NCI-H187 (cell line): ENCODE results near the gene SMARCB1.

Experiments used
- DNase-seq, 2 experiments: peaks; one replicate each; lab custom pipeline; 2025; lab: John Stamatoyannopoulos, UW

Gene SMARCB1

DNA sequence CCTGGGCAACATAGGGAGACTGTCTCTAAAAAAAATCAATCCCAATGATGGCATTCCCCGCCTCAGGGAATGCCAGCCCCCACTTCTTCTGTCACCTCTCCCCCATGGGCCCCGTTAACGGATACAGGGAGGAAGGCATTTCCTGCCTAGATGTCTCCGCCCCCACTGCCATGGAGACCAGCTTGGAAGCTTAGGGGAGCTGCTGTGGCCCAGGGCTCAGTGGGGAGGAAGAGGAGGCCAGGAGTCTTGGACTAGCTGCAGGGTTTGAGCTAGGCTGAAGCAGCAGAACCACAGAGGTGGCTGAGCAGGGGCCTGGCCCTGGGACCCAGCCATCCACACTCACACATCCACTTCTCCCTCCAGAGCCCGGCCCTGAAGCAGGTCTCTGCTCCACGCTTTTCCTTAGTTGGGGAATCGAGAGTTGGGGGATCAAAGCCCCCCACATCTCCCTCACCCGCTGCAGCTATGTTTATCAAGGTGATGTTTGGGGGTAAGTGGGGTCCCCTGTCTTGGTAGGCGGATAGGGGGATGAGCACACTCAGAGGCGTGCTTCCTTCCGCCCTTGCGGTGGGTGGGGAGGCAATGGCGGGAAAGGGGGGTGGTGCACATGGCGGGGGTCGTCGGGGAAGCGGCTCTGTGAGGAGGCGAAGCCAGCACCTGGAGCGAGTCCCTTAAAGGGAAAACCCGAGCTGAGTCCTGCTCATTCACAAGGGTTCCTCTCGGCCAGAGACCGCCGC, 23.8 kb upstream of the SMARCB1 start, which contains the start of gene C22orf15:
Gene C22orf15 (plus strand): TSS at position 149 of the 737 bp plus-strand sequence. CDS start 317 bp downstream, at position 466.
- no peak for DNase-seq

- DNase-seq = no peak
Measured at GRCh38 chr22:23763579-23763945, 23.2 kb upstream of the SMARCB1 start.

GRCh38 chr22:23763954-23764353, 22.8 kb upstream of the SMARCB1 start:
- no peak for DNase-seq

GRCh38 chr22:23764899-23765881, 21.6 kb upstream of the SMARCB1 start:
- no peak for DNase-seq

- DNase-seq = no peak
Measured at GRCh38 chr22:23767303-23767672, 19.5 kb upstream of the SMARCB1 start.

- DNase-seq = peak; percentile 19 to 36
Measured at GRCh38 chr22:23767673-23768548, 18.9 kb upstream of the SMARCB1 start, which contains the start of gene CHCHD10. Gene CHCHD10 (minus strand): TSS chr22:23767972. CDS start chr22:23767874, 98 bp downstream.

GRCh38 chr22:23769321-23769965, 17.3 kb upstream of the SMARCB1 start:
- DNase-seq = no peak

DNA sequence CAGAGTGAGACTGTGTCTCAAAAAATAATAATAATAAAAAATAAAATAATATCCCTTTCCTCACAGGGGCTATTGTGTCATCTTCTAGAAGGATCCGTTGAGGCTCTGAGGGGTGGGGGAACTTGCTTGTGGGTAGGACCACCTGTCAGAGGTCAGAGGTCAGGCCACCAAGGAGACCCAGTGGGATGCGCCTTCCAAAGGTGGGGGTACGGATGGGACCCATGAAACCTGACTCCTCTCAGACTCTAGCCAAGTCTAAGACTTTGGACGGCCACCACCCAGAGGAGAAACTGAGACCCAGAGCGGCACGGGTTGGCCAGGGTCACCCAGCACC, 14.5 kb upstream of the SMARCB1 start:
- DNase-seq = no peak

DNA sequence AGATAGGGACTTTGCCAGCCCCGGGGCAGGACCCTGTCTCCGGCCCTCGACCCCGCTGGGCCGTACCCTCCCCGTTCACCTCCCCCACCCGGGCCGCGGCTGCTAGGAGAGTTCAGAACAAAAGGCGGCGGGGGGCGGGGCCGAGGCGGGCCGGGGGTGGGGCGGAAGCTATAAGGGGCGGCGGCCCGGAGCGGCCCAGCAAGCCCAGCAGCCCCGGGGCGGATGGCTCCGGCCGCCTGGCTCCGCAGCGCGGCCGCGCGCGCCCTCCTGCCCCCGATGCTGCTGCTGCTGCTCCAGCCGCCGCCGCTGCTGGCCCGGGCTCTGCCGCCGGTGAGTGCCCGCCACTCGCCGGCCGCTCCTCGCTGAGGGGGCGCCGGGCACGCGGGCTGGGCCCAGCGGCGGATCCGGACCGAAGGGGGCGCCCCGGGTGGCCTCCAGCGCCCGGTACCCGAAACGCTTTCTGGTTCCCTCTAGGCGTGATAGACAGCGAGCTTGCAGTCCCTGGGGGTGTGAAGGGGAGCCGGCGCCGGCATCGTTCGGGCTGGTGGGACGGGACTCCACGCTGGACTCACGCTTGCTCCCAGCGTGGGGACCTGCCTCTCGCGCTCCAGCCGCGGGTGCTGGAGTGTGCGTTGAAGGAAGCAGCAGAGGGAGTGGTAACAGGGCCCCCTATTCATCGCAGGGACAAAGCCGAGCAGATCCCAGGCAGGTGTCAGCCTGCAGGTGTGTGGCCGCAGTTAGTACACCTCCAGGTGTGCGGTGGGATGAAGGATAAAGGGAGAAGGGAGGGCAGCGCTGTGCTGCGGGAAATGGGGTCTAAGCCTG, 13.9 kb upstream of the SMARCB1 start, which contains the start of gene MMP11:
Gene MMP11 (plus strand): TSS at position 201 of the 825 bp plus-strand sequence. CDS start 22 bp downstream, at position 223.
- DNase-seq = peak in 1 of 2 experiments; percentile 29

DNA sequence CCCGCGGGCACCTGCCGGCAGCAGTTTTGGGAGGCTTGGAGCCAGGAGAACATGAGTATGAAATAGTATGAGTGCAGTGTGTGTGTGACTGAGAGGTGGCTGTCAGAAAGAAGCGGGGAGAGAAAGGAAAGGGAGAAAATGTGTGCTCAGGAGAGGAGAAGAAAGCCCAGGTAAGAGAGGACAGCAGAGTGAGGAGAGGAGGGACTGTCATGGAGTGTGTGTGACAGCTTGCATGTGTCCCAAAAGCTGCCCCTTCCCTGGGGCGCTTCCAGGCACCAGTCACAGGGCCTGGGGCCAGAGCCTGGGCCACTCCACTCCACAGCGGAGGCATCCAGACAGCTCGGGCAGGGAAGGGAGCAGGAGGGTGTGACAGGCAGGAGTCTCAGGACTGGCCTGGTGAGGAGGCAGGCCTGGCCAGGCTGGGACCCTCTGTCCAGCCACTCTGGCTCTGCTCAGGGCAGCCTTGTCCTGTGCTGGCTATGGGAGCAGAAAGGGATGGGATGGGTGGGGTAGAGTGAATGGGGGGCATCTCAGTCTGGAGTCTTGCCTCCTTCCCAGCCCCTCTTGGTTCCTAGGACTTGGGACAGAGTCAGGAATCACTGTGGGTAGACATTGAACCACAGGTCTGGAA, 13.2 kb upstream of the SMARCB1 start:
- DNase-seq = no peak

DNA sequence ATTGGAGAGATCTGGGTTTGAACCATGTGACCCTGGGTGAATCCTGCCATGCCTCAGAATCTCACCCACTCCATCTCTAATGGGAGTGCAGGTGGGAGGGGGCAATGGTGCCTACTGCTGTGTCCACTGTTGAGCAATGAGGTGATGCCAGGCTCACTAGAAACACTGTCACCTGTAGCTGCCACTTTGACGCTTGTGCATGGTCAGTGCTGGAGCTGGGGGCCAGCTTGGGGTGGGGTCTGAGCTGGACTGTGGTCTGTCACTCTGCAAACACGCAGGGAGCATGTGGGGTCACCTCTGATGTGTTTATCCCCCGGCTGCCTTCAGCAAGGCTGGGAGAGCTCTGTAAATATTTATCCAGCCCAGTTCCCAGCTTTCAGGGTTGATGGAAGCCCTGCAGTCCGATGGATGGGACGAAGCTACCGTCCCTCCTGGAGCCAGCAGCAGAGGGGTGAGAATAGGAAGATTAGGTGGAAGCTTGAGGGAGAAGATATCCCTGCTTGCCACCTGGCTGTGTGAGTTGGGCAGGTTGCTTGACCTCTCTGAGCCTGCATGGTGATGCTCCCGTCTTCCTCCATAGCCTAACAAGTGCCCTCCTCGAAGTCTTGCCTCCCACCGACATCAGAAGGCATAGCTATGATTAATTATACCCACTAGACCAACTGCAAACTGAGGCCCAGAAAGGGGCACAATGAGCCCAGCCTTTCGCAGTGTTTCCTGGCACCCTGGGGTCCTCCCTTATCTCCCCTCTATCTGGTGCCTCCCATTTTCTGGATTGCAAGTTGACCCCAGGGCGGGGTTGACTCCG, 12.4 kb upstream of the SMARCB1 start:
- no peak for DNase-seq

DNA sequence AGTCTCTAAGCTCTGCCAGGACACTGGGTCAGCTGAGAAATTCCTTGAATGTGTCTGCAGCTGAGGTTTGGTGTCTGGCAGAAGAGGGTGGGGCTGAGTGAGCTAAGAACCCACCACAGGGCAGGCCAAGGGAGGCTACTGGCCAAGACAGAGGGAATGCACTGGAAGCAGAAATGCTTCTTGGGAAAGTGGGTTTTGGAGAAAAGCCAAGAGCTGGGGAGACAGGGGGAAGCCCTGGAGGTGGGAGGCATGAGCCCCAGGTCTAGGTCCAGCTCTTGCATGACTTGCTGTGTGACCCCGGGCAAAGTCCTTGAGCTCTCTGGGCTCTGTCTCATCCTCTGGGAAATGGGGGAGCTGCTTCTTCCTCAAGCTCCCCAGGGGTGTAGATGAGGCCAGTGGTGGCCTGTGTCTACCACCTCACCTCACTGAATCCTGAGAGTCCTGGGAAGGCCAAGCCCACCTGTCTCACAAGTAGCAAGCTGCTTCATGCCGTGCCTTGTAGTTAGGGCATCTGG, 11.8 kb upstream of the SMARCB1 start:
- no peak for DNase-seq

GRCh38 chr22:23775779-23776375, 10.9 kb upstream of the SMARCB1 start:
- no peak for DNase-seq

GRCh38 chr22:23777776-23778576, 8.8 kb upstream of the SMARCB1 start:
- DNase-seq = no peak

- no peak for DNase-seq
Measured at GRCh38 chr22:23778577-23778900, 8.2 kb upstream of the SMARCB1 start.

DNA sequence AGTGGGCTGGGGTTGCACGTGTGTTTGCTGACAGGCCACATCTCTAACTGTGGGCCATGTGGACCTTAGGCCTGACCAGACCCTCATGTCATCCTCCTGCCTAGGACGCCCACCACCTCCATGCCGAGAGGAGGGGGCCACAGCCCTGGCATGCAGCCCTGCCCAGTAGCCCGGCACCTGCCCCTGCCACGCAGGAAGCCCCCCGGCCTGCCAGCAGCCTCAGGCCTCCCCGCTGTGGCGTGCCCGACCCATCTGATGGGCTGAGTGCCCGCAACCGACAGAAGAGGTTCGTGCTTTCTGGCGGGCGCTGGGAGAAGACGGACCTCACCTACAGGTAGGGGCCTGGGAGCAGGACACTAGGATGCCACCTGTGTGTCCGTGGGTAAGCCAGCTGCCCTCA, 7.7 kb upstream of the SMARCB1 start:
- DNase-seq = no peak

- DNase-seq = no peak
Measured at GRCh38 chr22:23779731-23780130, 7.0 kb upstream of the SMARCB1 start.
